NCI-H2227 treated with DMSO at 0.1 percent for 48 hours (cell line): ENCODE data around the gene AGMO.

Experiments used
- DNase-seq: peaks from one replicate; lab custom pipeline; 2025; lab: John Stamatoyannopoulos, UW

AGMO gene

DNA sequence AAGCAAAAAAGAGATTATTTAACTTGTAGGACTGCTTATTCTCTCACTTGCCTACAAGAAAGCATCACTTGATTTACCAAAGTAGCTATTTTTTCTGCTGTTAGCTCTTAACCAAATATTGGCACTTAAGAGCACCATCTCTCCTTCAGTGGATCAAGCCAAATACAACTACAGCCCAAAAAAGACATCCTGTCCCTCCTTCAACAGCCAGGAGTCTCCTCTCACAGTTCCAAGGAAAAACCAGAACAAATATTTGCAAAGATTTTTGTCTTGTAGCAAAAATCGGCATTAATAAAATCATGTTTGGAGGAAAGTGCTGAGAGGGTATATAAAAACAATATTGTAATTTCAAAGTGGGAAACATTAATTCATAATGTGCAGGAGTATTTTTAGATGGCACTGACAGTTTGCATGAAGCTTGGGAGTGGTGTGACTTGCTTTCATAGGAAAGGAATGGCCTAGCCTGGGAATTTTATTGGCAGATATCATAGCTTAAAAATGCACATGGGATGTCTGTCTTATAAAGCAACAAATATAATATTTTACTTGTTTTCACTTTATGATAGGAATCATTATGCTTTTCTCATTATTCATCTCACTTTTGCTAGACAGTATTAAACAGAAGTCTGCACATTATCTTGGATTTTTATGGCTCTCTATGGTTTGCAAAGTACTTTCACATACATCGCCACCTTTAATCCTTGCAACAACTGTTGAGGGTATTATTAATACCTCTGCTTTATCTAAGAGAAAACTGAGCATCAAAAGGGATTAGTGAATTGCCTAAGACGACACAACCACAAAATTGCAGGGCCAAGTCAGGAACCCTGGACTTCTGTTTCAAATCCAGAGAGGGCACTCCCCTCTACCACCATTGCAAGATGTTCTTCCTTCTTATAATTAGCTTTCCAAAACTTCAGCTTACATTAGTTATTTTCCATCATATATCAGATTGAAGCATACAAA lies 103.5 kb downstream of the AGMO start:
- no peak for DNase-seq

- DNase-seq, result no peak
These were observed 109.1 kb downstream of the AGMO start for GRCh38 chr7:15452670-15453069.

DNA sequence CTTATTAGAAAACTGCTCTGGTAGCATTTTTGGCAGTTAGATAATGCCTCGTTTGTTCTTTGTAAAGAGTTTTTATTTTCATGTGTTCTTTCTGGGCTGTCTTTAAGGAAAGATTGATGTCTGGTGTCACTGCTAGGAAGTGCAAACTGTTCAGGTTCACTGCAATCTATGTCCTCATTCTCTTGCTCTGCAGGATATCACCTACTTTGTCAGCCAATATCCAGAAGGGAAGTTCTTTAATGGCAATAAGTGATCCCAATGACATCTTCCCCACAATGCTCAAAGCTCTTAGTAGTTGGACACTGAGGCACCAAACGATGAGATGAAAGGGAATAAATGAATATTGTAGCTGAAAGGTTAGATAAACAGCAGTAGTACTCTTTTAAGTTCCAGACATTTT lies 115.1 kb downstream of the AGMO start:
- no peak for DNase-seq

DNA sequence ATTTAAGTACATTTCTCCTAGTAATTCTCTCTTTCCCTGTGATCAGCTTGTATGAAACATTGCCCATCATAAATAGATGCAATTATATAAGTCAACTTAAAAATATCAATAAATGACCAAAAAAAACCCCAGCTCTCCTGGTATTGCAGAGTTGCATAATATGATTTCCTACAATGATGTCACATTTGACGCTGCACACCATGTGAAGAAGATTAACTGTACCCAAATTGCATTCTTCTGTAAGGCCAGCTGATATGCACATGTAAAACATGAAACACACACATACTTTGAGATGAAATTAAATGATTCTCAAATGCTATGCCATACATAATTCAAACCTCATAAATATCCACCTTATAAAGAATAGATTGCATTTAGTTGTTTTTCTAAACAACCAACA lies 115.5 kb downstream of the AGMO start:
- no peak for DNase-seq

- DNase-seq, result no peak
These were observed 119.9 kb downstream of the AGMO start for GRCh38 chr7:15441915-15442314.

DNA sequence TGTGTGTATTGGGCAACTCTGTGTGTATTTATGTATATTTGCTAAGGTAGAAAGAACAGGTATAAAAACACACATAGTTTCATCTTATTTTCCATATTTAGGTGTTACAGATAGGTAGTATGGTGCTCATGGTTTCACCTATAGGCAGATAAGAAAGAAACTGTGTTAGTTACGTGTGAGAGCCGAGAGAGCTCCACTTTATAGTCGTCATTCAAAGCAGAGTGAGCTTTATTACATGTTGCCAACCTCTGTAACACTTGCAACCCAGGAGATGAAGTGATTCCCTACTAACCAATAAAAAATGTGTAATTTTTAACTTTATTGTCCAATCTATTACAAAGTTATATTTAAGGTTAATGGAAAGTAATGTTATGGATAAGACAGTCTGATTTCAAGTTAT lies 121.3 kb downstream of the AGMO start:
- no peak for DNase-seq

GRCh38 chr7:15439853-15440252 lies 122.0 kb downstream of the AGMO start:
- DNase-seq, result no peak

DNA sequence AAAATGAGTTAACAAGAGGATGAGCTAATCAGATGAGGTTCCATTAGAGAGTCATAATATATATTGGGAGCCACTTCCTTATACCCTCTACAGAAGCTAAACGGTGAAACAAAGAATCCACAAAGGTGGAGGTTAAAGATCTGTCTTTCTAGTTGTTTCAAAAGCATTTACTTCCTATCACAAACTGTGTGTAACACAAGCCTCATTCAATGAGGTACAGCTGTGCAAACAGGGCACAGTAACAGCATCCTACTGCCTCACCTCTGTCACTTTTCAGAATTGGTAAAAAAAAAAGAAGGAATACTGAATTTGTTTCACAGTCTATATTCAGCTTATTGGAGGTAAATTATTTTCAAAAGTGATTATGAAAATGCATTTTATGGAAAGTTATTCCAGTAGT lies 128.7 kb downstream of the AGMO start:
- DNase-seq, result no peak

DNA sequence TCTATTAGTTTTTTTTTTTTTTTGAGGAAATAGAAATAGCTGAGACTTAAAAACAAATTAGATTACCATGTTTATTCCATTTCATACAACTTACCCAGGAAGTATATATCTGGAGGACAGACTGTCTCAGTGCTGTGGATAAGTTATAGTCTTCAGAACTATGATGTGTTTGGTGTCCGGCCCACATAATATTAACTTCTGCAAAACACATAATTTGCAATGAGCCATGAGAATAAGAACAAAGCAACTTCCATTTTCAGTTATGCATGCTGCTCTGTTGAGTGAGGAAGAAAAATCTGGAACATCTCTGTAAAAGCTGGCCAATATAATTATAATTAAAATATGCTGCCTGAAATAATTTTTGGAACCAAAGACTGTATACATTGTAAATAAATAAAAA lies 130.9 kb downstream of the AGMO start:
- no peak for DNase-seq

GRCh38 chr7:15430191-15430590 lies 131.6 kb downstream of the AGMO start:
- no peak for DNase-seq

DNA sequence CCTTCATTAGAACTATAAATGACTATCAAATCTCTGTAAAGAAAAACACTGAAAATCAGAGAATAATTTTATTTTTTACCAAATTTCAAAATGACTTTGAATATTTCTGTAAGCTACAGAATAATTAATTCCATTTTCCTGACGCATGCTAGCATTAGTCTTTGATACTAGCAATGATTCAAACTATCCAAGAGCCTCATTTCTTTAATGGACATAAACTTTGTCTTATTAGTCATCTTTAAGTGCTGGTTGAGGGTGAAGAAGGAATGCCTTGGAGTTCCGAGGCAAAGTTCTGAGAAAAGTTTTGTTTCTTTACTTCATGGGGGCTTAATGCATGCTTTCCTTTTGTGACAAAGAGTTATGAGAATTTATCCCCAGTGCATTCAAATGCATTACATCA lies 137.3 kb downstream of the AGMO start:
- no peak for DNase-seq

DNA sequence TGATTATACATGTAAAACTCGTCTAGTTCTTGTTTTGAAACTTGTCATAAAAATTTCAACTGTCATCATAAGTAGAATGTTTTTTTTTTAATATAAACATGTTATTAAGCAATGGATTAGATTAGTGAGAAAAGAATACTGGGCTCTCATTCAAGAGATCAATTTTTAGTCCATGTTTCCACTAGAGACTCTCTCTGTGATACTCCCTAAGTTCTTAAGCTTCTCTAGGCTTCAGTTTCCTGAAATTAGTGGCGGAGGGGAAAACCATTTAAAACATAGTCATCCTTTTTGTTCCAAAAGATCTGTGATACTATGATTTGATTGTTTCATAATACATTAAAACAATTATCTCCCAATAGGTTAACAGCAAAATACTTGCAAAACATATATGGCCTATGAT lies 142.2 kb downstream of the AGMO start:
- DNase-seq, result no peak

- DNase-seq, result no peak
These were observed 143.6 kb downstream of the AGMO start for GRCh38 chr7:15418264-15418663.

- DNase-seq, result no peak
These were observed 144.3 kb downstream of the AGMO start for GRCh38 chr7:15417341-15417988.

DNA sequence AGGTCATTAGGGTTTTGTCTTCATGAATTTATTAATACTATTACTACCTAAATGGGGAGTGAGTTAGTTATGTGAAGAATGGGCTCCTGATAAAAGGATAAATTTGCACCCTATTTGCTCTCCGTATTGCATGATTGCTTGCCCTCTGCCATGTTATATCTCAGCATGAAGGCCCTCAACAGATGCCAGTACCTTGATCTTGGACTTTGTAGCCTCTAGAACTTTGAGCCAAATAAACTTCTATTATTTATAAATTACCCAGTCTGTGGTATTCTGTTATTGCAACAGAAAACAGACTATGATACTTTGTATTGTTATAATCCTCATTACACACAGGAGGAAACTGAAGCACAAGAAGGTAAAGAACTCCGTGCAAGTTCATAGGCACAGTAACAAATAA lies 150.8 kb downstream of the AGMO start:
- DNase-seq, result no peak

DNA sequence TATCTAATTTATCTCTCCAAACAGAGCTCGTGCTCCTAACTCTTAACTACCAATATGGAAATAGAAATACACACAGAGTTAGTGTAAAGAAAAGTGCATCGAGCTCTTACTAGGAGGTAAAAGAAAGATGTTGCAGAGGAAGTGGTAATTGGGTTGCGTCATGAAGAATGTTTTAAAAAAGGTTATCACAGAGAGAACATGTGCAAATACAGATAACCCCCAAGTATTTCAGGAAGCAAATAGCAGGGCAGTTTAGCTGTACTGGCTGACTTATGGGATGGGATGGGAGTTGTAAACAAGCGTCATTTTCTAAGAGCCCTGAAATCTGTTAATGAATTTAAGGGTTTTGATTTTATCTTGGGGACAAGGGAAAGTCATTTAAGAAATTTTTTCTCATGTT lies 153.9 kb downstream of the AGMO start:
- DNase-seq, result no peak

DNA sequence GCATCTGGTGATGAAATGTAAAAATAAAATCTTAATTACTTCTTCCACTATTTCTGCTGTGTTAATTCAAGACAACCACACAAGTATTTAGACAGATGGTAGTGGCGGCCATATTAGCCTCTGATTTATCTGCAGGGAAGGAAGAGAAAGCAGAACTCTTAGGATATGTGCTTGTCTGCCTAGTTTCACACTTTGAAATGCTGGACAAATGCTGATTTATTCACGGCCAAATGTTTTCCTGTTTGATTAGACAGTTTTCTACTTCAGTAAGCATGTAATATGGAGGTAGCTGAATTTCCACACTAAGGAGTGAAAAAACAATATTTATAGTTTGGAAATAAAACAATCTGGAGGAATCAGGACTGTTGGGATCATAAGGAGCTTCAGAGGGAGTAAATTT lies 158.1 kb downstream of the AGMO start:
- DNase-seq, result no peak

GRCh38 chr7:15403315-15403714 lies 158.5 kb downstream of the AGMO start:
- no peak for DNase-seq

DNA sequence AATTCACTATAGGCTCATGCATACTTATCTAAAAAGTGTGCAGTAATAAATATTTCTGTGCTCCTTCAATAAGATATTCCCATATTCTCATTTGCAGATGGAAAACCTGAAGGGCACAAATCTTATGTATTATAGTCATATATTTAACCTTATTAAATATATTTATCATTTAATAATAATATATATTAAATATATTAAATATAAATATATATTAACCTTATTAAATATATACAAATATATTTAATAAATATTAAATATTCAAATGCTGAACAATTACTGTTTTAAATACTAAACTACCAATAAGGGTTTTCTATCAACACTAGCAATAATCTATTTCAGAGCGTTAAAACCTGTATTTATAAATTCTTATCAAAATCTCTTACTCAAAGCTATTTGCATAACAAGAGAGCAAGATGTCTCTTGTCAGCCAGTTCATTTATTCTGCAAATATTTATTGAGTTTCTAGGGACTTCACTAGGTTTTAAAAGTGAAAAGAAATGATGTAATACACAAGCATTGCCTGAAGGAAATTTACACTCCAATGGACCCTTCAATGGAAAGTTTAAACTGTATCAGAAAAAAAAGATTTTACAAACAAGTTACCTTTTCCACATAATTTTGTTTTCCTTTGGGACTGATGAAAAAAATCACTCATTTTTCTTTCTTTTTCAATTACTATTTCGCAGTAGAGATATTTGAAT lies 159.2 kb downstream of the AGMO start:
- DNase-seq, result no peak

GRCh38 chr7:15400440-15400839 lies 161.4 kb downstream of the AGMO start:
- no peak for DNase-seq

DNA sequence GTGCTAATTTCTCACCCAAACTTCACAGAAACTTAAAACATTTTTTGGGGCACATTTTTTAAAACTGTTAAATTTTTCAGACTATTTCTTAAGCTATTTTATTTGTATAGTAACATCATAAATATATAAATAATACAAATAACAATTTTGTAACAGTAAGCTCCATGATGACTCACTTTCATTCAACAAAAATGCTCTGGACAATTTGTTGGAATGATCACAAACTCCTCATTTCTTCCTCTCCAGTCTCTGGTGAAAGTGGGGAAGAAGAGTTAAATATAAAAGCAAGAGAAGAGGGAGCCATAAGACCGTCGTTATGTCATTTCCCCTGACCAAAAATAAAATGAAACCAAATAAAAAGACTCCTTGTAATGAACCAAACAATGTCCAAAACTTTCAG lies 162.4 kb downstream of the AGMO start:
- DNase-seq, result no peak

DNA sequence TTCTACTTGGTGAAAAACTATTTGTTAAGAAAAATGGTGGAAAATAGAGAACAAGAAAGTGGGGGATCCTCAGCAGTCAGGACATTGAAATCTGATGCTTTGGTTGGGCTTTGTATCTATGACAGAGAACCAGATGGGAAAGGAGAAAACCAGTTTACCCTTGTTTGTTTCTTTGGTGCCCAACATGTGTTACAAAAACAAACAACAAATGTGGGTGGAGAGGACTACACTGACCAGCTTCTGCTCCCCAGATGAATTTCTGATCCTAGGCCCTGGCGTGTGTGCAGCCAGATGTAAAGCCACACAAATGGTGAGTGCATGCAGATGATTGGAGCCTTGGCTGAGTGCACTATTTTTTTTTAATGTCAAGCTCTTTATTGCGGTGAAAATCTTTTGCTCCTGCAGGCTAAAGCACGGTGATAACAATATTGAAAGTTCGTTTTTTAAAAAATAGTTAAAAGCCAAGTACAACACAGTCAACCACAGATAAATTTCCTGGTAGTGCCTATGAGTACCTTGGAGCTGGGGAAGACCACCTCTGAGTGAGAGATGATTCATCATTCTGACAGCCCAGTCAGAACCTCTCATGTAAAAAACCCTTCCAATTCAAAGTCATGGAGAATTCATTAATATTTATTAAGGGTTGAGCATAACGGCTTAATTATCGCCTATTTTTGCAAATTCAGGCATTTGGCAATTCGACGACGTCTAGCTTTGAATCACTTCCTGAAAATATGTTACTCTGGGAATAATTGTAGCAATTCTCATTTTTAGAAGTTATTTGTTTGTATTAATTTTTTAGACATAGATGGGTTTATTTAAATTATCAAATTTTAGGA lies 163.7 kb downstream of the AGMO start:
- DNase-seq, result no peak
